Nephron progenitor cell (in vitro differentiated cells): ENCODE data around the gene ZBTB2.

Experiments
- DNase-seq: peaks from one replicate; pipeline ENCODE4 v3.0.0; 2021
- H3K27ac Mint-ChIP-seq: 2 replicates; pipeline ENCODE4 v1.8.0; 2021; ENCODE audit warnings: mild to moderate bottlenecking, moderate library complexity, mixed read lengths
- H3K27me3 Mint-ChIP-seq: 2 replicates; pipeline ENCODE4 v1.8.0; 2021; ENCODE audit warnings: mild to moderate bottlenecking, low read depth, mixed read lengths; ENCODE audit not compliant: poor library complexity
- H3K36me3 Mint-ChIP-seq: 2 replicates; pipeline ENCODE4 v1.8.0; 2021; ENCODE audit warnings: low read depth, mixed read lengths
- H3K4me1 Mint-ChIP-seq: 2 replicates; pipeline ENCODE4 v1.8.0; 2021; ENCODE audit warnings: mixed read lengths
- H3K4me3 Mint-ChIP-seq: 2 replicates; pipeline ENCODE4 v1.8.0; 2021; ENCODE audit warnings: mild to moderate bottlenecking, moderate library complexity, mixed read lengths
- H3K9me3 Mint-ChIP-seq: 2 replicates; pipeline ENCODE4 v1.8.0; 2021; ENCODE audit warnings: mild to moderate bottlenecking, moderate library complexity, mixed read lengths
- TF ChIP-seq, protein P1 (sequence below): fragments of 200-600 bp; sonication (generic); IDR thresholded peaks from 2 replicates; pipeline ENCODE4 v1.5.0; 2021; ENCODE audit warnings: antibody characterized with exemption

ZBTB2 gene

DNA sequence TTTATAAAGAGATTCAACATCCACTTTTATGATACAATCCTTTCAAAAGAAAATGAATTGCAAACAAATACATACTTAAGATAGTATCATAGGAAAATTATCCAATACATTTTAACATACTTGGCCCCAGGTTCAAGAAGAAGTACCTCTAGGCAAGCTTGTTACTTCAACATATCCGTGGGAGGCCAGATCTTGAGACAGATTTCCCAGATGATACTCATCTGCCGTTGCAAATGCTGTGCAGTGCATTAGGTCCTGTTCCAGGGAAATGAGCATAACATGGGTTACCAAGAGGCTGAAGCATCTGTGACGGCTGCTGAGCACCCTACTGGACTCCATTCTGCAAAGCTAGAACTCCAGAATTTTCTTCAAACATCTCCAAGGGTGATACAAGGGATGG lies 44.9 kb upstream of the ZBTB2 start:
- Mint-ChIP-seq H3K4me3 (no peak overlapping the region), H3K36me3 (peaks cover 53% of the 10 kb centered on the region), H3K9me3 (no peaks in the 10 kb centered on the region), H3K4me1 (no peaks in the 10 kb centered on the region), H3K27me3 (no peaks in the 10 kb centered on the region), H3K27ac (no peak overlapping the region)
- TF ChIP-seq, protein P1, sequence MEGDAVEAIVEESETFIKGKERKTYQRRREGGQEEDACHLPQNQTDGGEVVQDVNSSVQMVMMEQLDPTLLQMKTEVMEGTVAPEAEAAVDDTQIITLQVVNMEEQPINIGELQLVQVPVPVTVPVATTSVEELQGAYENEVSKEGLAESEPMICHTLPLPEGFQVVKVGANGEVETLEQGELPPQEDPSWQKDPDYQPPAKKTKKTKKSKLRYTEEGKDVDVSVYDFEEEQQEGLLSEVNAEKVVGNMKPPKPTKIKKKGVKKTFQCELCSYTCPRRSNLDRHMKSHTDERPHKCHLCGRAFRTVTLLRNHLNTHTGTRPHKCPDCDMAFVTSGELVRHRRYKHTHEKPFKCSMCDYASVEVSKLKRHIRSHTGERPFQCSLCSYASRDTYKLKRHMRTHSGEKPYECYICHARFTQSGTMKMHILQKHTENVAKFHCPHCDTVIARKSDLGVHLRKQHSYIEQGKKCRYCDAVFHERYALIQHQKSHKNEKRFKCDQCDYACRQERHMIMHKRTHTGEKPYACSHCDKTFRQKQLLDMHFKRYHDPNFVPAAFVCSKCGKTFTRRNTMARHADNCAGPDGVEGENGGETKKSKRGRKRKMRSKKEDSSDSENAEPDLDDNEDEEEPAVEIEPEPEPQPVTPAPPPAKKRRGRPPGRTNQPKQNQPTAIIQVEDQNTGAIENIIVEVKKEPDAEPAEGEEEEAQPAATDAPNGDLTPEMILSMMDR = no peak
- DNase-seq = no peak

DNA sequence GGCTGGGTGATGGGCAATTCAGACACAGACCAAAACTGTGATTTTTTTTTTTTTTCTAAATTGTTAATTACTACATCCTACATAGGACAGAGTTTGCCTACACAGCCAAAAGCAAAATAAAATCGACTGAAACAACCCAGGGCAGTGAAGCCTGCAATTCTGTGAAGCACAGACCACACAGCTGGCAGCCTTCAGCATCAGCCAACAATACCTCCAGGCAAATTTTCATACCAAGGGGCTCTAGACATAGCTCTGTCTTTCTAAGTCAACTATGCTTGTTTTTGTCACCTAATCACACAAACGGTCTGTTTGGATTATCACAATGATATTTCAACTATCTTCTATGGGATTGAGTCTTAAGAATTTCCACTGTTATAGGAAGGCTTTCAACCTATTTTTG lies 43.0 kb upstream of the ZBTB2 start:
- Mint-ChIP-seq H3K9me3 (no peaks in the 10 kb centered on the region), H3K27ac (no peak overlapping the region), H3K36me3 (peaks cover 60% of the 10 kb centered on the region), H3K4me3 (no peak overlapping the region), H3K27me3 (no peaks in the 10 kb centered on the region), H3K4me1 (no peaks in the 10 kb centered on the region)
- TF ChIP-seq, protein P1 = no peak
- DNase-seq = no peak

DNA sequence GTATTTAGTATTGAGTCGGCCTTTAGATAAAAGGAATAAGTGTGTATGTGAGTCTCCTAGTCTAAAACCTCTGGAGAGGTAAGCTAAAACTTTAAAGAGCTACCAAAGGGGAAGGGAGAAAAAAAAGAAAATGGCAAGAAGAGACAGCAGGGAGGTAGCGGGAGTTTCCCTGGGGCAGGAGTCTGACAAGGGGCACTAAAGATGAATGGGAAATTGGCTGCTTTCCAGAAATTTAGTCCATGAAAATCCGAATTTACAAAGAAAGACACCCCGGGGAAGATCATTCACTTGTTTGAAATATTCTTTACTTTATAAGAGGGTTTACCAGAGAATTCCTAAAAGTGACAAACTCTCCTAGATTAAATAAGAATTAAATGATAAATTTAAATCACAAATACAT lies 41.3 kb upstream of the ZBTB2 start:
- H3K27me3 Mint-ChIP-seq = no peaks in the 10 kb centered on the region
- H3K4me3 Mint-ChIP-seq = no peak overlapping the region
- no peak for DNase-seq
- TF ChIP-seq, protein P1 = no peak
- no peaks in the 10 kb centered on the region for H3K4me1 Mint-ChIP-seq
- H3K9me3 Mint-ChIP-seq = no peaks in the 10 kb centered on the region
- H3K27ac Mint-ChIP-seq = no peak overlapping the region
- H3K36me3 Mint-ChIP-seq = peaks cover 59% of the 10 kb centered on the region

DNA sequence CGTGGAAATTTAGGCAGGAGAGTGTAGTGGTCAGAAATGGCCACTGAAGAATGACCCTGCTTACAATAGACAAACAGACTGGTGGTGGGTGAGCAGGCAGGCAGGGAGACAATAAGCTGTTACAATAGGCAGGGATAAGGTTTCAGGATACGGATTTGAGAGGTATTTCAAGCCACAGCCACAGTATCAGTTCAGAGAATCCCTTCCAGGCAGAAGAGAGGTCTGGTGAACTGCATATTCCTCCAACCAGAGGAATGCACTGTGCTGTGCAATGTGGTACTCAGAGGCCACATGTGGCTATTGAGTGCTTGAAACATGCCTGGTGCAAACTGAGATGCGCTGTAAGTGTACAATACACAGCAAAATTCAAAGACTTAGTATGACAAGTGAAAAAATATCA lies 40.0 kb upstream of the ZBTB2 start:
- Mint-ChIP-seq H3K9me3 (no peaks in the 10 kb centered on the region), H3K27ac (peak overlapping the region; percentile 31), H3K4me1 (no peaks in the 10 kb centered on the region), H3K27me3 (no peaks in the 10 kb centered on the region), H3K36me3 (peaks cover 60% of the 10 kb centered on the region), H3K4me3 (no peak overlapping the region)
- TF ChIP-seq, protein P1 = no peak
- DNase-seq = no peak

DNA sequence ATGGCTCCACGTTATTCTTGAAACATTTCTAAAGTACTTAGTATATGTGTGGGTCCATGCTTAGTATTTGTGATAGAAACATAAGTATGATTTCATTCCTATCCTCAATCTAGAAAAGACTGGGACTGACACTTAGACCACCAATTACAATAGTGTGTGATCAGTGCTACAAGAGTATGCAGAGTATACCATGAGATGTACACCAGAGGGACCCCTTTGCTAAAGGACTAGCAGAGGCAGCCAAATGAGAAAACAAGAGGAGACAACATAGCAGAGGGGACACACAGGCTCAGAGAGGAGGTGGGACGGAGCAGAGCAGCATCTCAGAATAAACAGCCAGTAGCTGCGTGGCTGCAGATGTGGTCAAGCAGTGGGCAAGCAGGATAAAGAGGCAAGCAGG lies 39.5 kb upstream of the ZBTB2 start:
- Mint-ChIP-seq H3K9me3 (no peaks in the 10 kb centered on the region), H3K27ac (peak overlapping the region; percentile 31), H3K27me3 (no peaks in the 10 kb centered on the region), H3K4me1 (no peaks in the 10 kb centered on the region), H3K4me3 (no peak overlapping the region), H3K36me3 (peaks cover 60% of the 10 kb centered on the region)
- DNase-seq = no peak
- TF ChIP-seq, protein P1 = no peak

DNA sequence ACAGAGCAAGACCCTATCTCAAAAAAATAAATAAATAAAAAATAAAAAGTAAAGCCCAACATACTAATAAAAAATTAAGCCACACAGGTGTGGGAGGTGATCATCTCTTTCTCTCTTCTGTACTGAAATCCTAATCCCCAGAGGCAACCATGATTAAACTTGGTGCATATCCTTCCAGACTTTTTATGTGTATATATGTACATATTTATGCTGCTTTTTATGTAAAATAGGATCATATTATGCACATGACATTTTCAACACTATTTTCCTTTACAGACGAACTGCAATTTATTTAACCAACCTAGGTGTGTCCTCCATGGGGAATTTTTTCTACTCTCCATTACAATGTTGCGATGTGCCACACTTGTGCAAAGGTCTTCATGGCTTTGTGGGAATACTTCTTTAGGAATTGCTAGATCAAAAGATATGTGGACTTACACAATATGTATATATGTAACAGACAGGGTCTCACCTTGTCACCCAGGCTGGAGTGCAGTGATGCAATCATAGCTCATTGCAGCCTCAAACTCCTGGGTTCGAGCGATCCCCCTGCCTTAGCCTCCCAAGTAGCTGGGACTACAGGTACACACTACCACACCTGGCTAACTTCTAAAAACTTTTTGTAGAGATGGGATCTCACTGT lies 36.9 kb upstream of the ZBTB2 start:
- Mint-ChIP-seq H3K9me3 (no peaks in the 10 kb centered on the region), H3K27ac (no peak overlapping the region), H3K4me3 (no peak overlapping the region), H3K4me1 (no peaks in the 10 kb centered on the region), H3K27me3 (no peaks in the 10 kb centered on the region), H3K36me3 (peaks cover 77% of the 10 kb centered on the region)
- DNase-seq = no peak
- TF ChIP-seq, protein P1 = no peak
